Measurements from ENCODE around the gene SMURF1. TPM values are rescaled to one million over a fixed set of nuclear protein-coding genes. Genes with fewer than 3 reads are reported as not detected.

SMURF1 gene
- total and polyA plus RNA-seq, 2 of the 8 experiments (the other 6 are each of a cell fraction or from before 2014, with no cell fraction given) = 9.6 to 24.5 TPM

DNA sequence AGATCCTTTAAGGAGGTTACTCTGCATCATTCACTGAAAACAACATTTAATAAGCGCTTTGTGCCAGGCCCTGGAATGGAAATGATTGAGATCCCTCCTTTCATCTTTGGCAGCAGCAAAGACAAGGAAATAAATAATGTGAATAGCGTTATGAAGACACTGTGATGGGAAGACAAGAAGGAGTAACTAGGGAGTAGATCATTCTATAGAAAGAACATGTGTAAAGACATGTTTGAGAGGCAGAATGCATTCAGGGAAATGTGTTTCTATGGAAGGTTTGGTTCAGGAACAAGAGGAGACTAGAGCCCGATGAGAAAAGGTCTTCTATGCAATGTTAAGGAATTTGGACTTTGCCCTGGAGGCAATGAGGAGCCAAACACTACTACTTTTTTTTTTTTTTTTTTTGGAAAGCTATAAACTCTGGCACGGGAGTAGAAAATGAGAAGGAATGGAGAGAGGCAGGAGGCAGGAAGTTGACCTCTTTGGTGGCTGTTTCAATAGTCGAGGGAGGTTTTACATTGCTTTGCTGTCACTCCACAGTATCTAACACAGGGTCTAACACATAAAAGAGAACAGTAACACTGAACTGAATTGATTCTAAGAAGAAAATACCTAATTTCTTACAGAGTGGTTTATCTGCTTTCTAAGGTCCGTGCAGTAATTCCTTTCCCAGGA is 44.9 kb downstream of the SMURF1 start:
- Histone ChIP-seq H3K36me3 (ENCODE audit: control insufficient read depth in 2 of 4, insufficient read depth in 4 of 4, low read length in 3 of 4) (no peaks in the 10 kb centered on the region), H3K79me2 (ENCODE audit: control insufficient read depth in 1 of 2, insufficient read depth in 2 of 2, low read length in 2 of 2) (peaks cover 4 to 93% of the 10 kb centered on the region in 2 experiments; a peak in 3 of 4 replicates), H2AK5ac (ENCODE audit: low read depth, low read length) (no peak overlapping the region), H2BK20ac (ENCODE audit: low read length) (no peak overlapping the region), H2BK120ac (replicated peaks; ENCODE audit: low read depth, low read length) (no peak overlapping the region), H3K27me3 (replicated peaks in 1 of 4; ENCODE audit: control insufficient read depth in 3 of 4, extremely low read depth in 1 of 4, insufficient read depth in 3 of 4, low read length in 3 of 4) (no peaks in the 10 kb centered on the region), H4K5ac (ENCODE audit: insufficient read length, low read depth, low read length) (no peak overlapping the region), H3K27ac (ENCODE audit: low read depth, low read length) (no peak overlapping the region), H3K18ac (ENCODE audit: extremely low read depth, low read length) (no peak overlapping the region), H3K4me1 (replicated peaks in 1 of 4; ENCODE audit: control insufficient read depth in 3 of 4, insufficient read depth in 4 of 4, low read length in 3 of 4) (peaks cover 3 to 14% (median 12%) of the 10 kb centered on the region in 4 experiments; a peak in 4 of 7 replicates), H4K20me1 (replicated peaks in 1 of 2; ENCODE audit: control insufficient read depth in 1 of 2, insufficient read depth in 2 of 2, low read length in 2 of 2) (peaks cover 2 to 4% of the 10 kb centered on the region in 2 experiments), H3K4me2 (ENCODE audit: insufficient read depth in 1 of 2, low read depth in 2 of 2, low read length in 2 of 2) (peak overlapping the region; percentile 12 to 29; a peak in 3 of 4 replicates), H3K4me3 (ENCODE audit: extremely low read depth in 1 of 4, insufficient read depth in 2 of 4, low read depth in 3 of 4, low read length in 4 of 4) (peak overlapping the region in 1 of 4 experiments; percentile 30; a peak in 1 of 8 replicates), H4K8ac (ENCODE audit: extremely low read depth, insufficient read depth, low read length) (no peak overlapping the region), H3K4ac (replicated peaks; ENCODE audit: insufficient read length, low read depth, low read length) (no peak overlapping the region), H3K14ac (ENCODE audit: insufficient read length) (no peak overlapping the region), H2BK12ac (ENCODE audit: low read depth, low read length) (no peak overlapping the region), H3K23me2 (ENCODE audit: low read depth, low read length) (no peaks in the 10 kb centered on the region), H2AFZ (ENCODE audit: low read length) (no peak overlapping the region), H3K9ac (replicated peaks in 1 of 4; ENCODE audit: extremely low read depth in 1 of 4, low read depth in 3 of 4, low read length in 3 of 4) (no peak overlapping the region), H3K9me3 (ENCODE audit: insufficient read depth in 2 of 2, low read depth in 1 of 2, low read length in 1 of 2) (no peaks in the 10 kb centered on the region), H3K23ac (ENCODE audit: insufficient read length) (no peak overlapping the region), H2BK5ac (ENCODE audit: low read depth, low read length) (no peak overlapping the region), H3K79me1 (ENCODE audit: low read depth, low read length) (peaks cover 2% of the 10 kb centered on the region; the same call in 1 of the 2 replicates), H2BK15ac (ENCODE audit: low read length) (no peak overlapping the region), H4K91ac (replicated peaks; ENCODE audit: insufficient read length, low read length) (no peak overlapping the region), H3K56ac (replicated peaks; ENCODE audit: insufficient read length, low read depth, low read length) (no peak overlapping the region)
- POLR2A ChIA-PET (ENCODE audit: partially characterized antibody) = interaction anchor here (1.4 kb wide), 1 partner anchor 46 kb away, joined by 4 read pairs; the partner anchor contains the start of gene SMURF1
- CTCF ChIA-PET (ENCODE audit: partially characterized antibody) = interaction anchor here (0.6 to 1.5 kb wide), 2 partner anchors 17 to 39 kb away, joined by 3 to 7 read pairs; no protein-coding TSS in a partner anchor
- FAIRE-seq (no peak), DNase-seq (ENCODE audit: low read depth in 1 of 2, low spot score in 2 of 2) (no peak)
- 61% methylated on average over 6 of the region's 6 CpGs; no CpG with 5 or more reads in 1 of the 2 experiments for WGBS, 2 experiments (ENCODE audit: extremely low coverage in 1 of 2, insufficient coverage in 1 of 2, insufficient read length in 1 of 2, insufficient replicate concordance in 2 of 2, low coverage in 1 of 2, low lambda C conversion rate in 2 of 2, missing lambda C conversion rate in 1 of 2)
- no peak for TF ChIP-seq RAD21 (IDR thresholded peaks at IDR 0.05 in 1 of 2, conservative IDR thresholded peaks at IDR 0.05 in 1 of 2; ENCODE audit: low read depth in 2 of 2, low read length in 2 of 2)
- TF ChIP-seq SP1 (IDR thresholded peaks at IDR 0.05; ENCODE audit: low read depth, low read length) = peak; percentile 95
- TF ChIP-seq HDAC2 (IDR thresholded peaks at IDR 0.05; ENCODE audit: borderline replicate concordance in 1 of 2, low read depth in 2 of 2, low read length in 2 of 2) = no peak
- no peak for TF ChIP-seq TCF12 (IDR thresholded peaks at IDR 0.05; ENCODE audit: low read depth, low read length)

All from H1 (cell line).